Endodermal cell (in vitro differentiated cells): Measurements from ENCODE around the gene TIMM44. TPM values are rescaled to one million over a fixed set of nuclear protein-coding genes. Genes with fewer than 3 reads are reported as not detected.
A peak's percentile ranks its signal among the peaks of the same experiment; 100 is the strongest.

Experiments
- DNase-seq: peaks from one replicate; pipeline ENCODE4 v3.0.0-alpha.2; 2017
- H3K27ac ChIP-seq: 2 replicates; pipeline ENCODE4 v1.5.1; 2013; ENCODE audit warnings: mild to moderate bottlenecking, low read depth, low read length, moderate library complexity
- H3K27me3 ChIP-seq: 2 replicates; pipeline ENCODE4 v1.6.1; 2013; ENCODE audit warnings: mild to moderate bottlenecking, low read length, moderate library complexity; ENCODE audit not compliant: insufficient read depth, control insufficient read depth, poor library complexity, severe bottlenecking
- H3K36me3 ChIP-seq: 2 replicates; pipeline ENCODE4 v1.7.0; 2013; ENCODE audit warnings: mild to moderate bottlenecking, low read length, moderate library complexity; ENCODE audit not compliant: control insufficient read depth, insufficient read depth
- H3K4me1 ChIP-seq: one replicate; pipeline ENCODE4 v1.7.0; 2013; ENCODE audit warnings: low read length; ENCODE audit not compliant: control insufficient read depth, insufficient read depth
- H3K4me3 ChIP-seq: 2 replicates; pipeline ENCODE4 v1.5.1; 2013; ENCODE audit warnings: mild to moderate bottlenecking, low read length, moderate library complexity
- H3K9ac ChIP-seq: 2 replicates; pipeline ENCODE4 v1.6.1; 2013; ENCODE audit warnings: mild to moderate bottlenecking, low read length, moderate library complexity; ENCODE audit not compliant: poor library complexity, severe bottlenecking; ENCODE audit errors: extremely low read depth
- H3K9me3 ChIP-seq: 2 replicates; pipeline ENCODE4 v1.6.1; 2013; ENCODE audit warnings: mild to moderate bottlenecking, low read length, moderate library complexity; ENCODE audit not compliant: control insufficient read depth
- H3K27ac Mint-ChIP-seq: 2 replicates; pipeline ENCODE4 v1.8.0; 2020; ENCODE audit warnings: mixed read lengths
- H3K27me3 Mint-ChIP-seq: 2 replicates; pipeline ENCODE4 v1.8.0; 2021; ENCODE audit warnings: mild to moderate bottlenecking, mixed read lengths; ENCODE audit not compliant: insufficient read depth
- H3K36me3 Mint-ChIP-seq: 2 replicates; pipeline ENCODE4 v1.8.0; 2020; ENCODE audit warnings: low read depth, mixed read lengths
- H3K4me1 Mint-ChIP-seq: 2 replicates; pipeline ENCODE4 v1.8.0; 2020; ENCODE audit warnings: mixed read lengths
- H3K4me3 Mint-ChIP-seq: 2 replicates; pipeline ENCODE4 v1.8.0; 2020; ENCODE audit warnings: mild to moderate bottlenecking, moderate library complexity, mixed read lengths
- H3K9me3 Mint-ChIP-seq: 2 replicates; pipeline ENCODE4 v1.8.0; 2020; ENCODE audit warnings: mild to moderate bottlenecking, mixed read lengths
- WGBS, 2 experiments: methylation state at CpG; one replicate each; pipeline versions ENCODE4 v1.1.5 to v1.1.7; 2013; ENCODE audit warnings: missing lambda C conversion rate in 2 of 2, mixed read lengths in 1 of 2; ENCODE audit not compliant: insufficient coverage in 1 of 2, insufficient read length in 1 of 2; 5-methylcytosine and 5-hydroxymethylcytosine counted together
- total RNA-seq, 2 donors: library from RNA; stranded (reverse); fragmentation: NEBNext Ultra II Directional in 1 of 2; extraction: Animal tissue kit (Norgen Biotek cat#: 25700) in 1 of 2; gene quantifications; 2 replicates in 1 of 2; 3 replicates in 1 of 2; pipeline ENCODE4 v1.2.1, GENCODE V29; 2021
- TF ChIP-seq, protein P1 (sequence below): fragments of 200-600 bp; sonication (generic); conservative IDR thresholded peaks from 2 replicates; pipeline ENCODE4 v1.5.0; 2021; ENCODE audit warnings: antibody characterized with exemption, mild to moderate bottlenecking

The TIMM44 gene
- total RNA-seq, 2 donors from 2014 or later: 78.1 to 80.0 TPM

DNA sequence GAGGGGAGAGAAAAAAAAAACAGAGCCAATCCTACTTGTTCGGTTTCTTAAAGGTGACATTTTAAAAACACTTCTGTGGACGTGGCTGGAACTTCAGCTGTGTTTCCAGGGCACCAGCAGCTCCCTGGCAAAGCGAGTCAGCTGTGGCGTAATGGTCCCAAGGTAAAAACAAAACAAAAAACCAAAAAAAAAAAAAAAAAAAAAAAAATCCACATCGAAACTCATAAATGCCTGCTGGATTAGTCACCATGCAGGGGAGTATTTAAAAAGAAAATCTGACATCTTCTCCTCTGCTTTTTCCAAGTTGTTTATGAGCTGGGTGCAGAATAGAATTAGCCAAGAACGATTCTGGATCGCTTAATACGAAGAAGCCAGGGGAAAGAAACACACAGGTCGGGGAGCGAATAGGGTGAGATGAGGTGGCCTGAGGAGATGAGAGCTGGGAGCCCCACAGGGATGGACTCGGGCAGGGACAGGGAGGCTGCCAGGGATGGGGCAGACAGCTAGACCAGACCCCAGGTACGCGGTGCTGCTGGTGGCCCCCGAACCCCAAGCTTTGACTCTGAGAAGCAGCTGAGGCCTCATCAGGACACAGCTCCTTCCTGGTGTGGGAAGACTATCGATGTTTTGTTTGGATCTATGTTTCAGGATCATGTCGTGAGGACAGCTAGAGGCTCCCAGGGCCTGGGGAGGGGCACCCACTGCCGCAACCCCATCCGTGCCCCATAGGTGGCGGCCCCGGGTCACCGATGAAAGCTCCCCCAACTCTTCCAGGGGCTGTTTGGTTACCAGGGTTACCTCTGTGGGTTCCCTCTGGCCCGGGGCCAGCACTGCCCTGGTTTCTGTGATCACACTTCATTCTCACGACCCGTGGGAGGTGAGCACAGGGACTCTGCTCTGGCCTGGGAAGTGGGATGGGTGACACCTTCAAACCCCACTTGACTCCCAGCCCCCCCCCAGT, 14.4 kb downstream of the TIMM44 start:
- Mint-ChIP-seq H3K4me1 (peaks cover 4% of the 10 kb centered on the region), H3K27me3 (no peaks in the 10 kb centered on the region), H3K27ac (peak overlapping the region; percentile 78), H3K36me3 (peaks cover 15% of the 10 kb centered on the region), H3K9me3 (no peaks in the 10 kb centered on the region), H3K4me3 (no peak overlapping the region)
- peak; percentile 92 for DNase-seq
- H3K4me3 ChIP-seq: no peak overlapping the region
- no peaks in the 10 kb centered on the region for H3K9me3 ChIP-seq
- 84% methylated on average over 17 to 24 of the region's 24 CpGs for WGBS, 2 experiments
- H3K27me3 ChIP-seq: no peaks in the 10 kb centered on the region
- TF ChIP-seq, protein P1, sequence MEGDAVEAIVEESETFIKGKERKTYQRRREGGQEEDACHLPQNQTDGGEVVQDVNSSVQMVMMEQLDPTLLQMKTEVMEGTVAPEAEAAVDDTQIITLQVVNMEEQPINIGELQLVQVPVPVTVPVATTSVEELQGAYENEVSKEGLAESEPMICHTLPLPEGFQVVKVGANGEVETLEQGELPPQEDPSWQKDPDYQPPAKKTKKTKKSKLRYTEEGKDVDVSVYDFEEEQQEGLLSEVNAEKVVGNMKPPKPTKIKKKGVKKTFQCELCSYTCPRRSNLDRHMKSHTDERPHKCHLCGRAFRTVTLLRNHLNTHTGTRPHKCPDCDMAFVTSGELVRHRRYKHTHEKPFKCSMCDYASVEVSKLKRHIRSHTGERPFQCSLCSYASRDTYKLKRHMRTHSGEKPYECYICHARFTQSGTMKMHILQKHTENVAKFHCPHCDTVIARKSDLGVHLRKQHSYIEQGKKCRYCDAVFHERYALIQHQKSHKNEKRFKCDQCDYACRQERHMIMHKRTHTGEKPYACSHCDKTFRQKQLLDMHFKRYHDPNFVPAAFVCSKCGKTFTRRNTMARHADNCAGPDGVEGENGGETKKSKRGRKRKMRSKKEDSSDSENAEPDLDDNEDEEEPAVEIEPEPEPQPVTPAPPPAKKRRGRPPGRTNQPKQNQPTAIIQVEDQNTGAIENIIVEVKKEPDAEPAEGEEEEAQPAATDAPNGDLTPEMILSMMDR: peak; percentile 74
- peaks cover 44% of the 10 kb centered on the region for H3K36me3 ChIP-seq
- no peak overlapping the region for H3K9ac ChIP-seq
- peak overlapping the region; percentile 7 for H3K27ac ChIP-seq
- no peaks in the 10 kb centered on the region for H3K4me1 ChIP-seq

DNA sequence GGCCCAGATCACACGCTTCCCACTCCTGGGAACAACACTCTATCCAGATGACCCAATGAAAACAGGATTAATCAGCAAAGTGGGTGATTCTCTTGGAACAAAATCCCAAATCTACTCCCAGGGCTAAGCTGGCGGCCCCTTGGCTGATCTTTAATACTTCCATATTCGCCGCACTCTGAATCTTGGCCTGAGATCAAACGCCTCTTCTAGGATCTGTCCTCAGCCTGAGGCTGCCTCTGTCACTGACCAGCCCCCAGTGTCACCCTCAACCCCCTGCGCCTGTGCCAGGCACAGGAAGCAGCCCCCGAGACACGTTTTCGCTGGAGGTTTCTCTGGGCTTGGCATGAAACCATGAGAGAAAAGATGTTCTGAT, 15.1 kb downstream of the TIMM44 start:
- TF ChIP-seq, protein P1: no peak
- no peak for DNase-seq
- Mint-ChIP-seq H3K4me3 (no peak overlapping the region), H3K4me1 (peaks cover 4% of the 10 kb centered on the region), H3K27ac (no peak overlapping the region), H3K9me3 (no peaks in the 10 kb centered on the region), H3K27me3 (no peaks in the 10 kb centered on the region), H3K36me3 (peaks cover 10% of the 10 kb centered on the region)
- Histone ChIP-seq H3K36me3 (peaks cover 41% of the 10 kb centered on the region), H3K9ac (no peak overlapping the region), H3K9me3 (no peaks in the 10 kb centered on the region), H3K4me3 (no peak overlapping the region), H3K27me3 (no peaks in the 10 kb centered on the region), H3K4me1 (no peaks in the 10 kb centered on the region), H3K27ac (no peak overlapping the region)
- 94 to 100% methylated on average over 7 to 9 of the region's 9 CpGs for WGBS, 2 experiments

DNA sequence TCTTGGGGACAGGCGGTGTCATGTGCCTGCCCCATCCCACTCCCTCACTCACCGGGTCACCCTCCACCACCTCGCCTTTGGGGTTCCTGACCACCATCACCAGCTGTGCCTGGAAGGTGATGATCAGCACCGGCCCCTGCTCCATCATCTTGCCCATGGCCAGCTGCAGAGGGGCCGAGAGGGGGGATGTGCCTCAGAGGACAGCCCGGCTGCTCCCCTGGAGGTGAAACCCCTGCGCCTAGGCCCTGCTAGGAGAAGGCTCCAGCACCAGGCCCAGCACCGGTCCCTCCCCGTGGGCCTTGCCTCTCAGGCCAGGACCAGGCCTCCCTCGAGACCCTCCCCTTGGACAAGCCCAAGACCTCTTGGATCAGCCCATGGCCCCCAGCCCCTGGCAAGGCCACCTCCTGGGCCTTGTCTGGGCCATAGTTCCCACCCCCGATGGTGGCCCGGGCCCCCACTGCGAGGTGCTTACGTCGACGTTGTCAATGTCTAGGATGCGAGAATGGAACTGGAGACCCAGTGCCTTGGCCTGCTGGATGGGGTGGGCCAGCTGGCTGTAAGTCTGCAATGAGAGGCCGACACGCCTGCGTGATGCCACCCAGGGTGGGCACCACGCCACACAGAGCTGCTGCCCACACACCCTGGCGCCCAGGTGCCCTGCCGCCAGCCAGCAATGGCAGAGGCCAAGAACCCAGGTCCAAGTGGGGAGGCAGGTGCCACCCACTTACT, 15.7 kb downstream of the TIMM44 start:
- H3K4me3 Mint-ChIP-seq: no peak overlapping the region
- Histone ChIP-seq H3K27ac (no peak overlapping the region), H3K4me3 (no peak overlapping the region), H3K9me3 (no peaks in the 10 kb centered on the region), H3K4me1 (no peaks in the 10 kb centered on the region), H3K9ac (no peak overlapping the region), H3K27me3 (no peaks in the 10 kb centered on the region), H3K36me3 (peaks cover 36% of the 10 kb centered on the region)
- H3K9me3 Mint-ChIP-seq: no peaks in the 10 kb centered on the region
- no peaks in the 10 kb centered on the region for H3K27me3 Mint-ChIP-seq
- WGBS, 2 experiments: 94 to 96% methylated on average over 16 to 23 of the region's 23 CpGs
- H3K36me3 Mint-ChIP-seq: peaks cover 13% of the 10 kb centered on the region
- DNase-seq: no peak
- H3K27ac Mint-ChIP-seq: no peak overlapping the region
- H3K4me1 Mint-ChIP-seq: peaks cover 4% of the 10 kb centered on the region
- TF ChIP-seq, protein P1: no peak
